GM19193 (cell line): Measurements from ENCODE around the gene ACOT7.
A peak's percentile ranks its signal among the peaks of the same experiment; 100 is the strongest.

ENCODE experiments used
- POLR2A ChIP-seq: IDR thresholded peaks from 4 replicates; pipeline ENCODE4 v1.6.1; 2011; ENCODE audit not compliant: insufficient read depth, insufficient read length; ENCODE audit errors: extremely low read depth

The ACOT7 gene

DNA sequence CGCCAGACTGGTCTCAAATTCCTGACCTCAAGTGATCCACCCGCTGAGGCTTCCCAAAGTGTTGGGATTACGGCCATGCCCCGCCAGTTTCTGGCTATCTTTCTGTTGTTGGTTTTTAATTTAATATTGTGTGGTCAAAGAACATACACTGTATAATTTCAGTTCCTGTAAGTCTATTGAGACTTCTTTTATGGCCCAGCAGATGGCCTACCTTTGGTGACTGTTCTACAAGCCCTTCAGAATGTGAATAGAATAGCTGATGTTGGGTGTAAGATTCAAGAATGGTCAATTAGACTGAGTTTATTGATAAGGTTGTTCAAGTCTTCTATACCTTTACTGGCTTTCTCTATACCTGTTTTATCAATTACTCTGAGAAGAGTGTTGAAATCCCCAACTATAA lies 15.5 kb upstream of the ACOT7 start:
- no peak for TF ChIP-seq POLR2A

- no peak for TF ChIP-seq POLR2A
Observed at GRCh38 chr1:6408023-6408422, 14.5 kb upstream of the ACOT7 start.

- TF ChIP-seq POLR2A, result no peak
Observed at GRCh38 chr1:6401673-6402072, 8.1 kb upstream of the ACOT7 start.

- no peak for TF ChIP-seq POLR2A
Observed at GRCh38 chr1:6399294-6399693, 5.7 kb upstream of the ACOT7 start.

DNA sequence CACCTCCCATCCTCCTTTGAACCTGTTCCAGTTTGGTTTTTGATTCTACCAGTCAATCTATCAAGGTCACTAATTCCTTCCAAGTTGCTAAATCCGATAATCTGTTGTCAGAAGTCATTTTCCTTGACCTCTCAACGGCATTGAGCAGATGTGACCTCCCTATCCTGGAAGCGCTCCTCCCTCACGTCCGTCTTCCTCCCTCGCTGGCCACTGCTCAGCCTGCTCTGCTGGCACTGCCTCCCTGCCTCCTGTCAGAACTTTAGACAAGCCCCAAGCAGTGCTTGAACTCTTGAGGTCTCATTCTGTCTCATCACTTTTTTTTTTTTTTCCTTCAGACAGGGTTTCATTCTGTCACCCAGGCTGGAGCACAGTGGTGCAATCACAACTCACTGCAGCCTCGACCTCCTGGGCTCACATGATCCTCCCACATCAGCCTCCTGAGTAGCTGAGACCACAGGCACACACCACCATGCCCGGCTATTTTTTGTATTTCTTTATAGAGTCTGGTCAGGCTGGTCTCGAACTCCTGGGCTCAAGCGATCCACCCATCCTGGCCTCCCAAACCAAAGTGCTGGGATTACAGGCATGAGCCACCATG lies 4.4 kb upstream of the ACOT7 start:
- no peak for TF ChIP-seq POLR2A

GRCh38 chr1:6396998-6397397 lies 3.4 kb upstream of the ACOT7 start:
- TF ChIP-seq POLR2A, result no peak

GRCh38 chr1:6392809-6393399 lies 663 bp downstream of the ACOT7 start:
- TF ChIP-seq POLR2A, result peak; percentile 81

DNA sequence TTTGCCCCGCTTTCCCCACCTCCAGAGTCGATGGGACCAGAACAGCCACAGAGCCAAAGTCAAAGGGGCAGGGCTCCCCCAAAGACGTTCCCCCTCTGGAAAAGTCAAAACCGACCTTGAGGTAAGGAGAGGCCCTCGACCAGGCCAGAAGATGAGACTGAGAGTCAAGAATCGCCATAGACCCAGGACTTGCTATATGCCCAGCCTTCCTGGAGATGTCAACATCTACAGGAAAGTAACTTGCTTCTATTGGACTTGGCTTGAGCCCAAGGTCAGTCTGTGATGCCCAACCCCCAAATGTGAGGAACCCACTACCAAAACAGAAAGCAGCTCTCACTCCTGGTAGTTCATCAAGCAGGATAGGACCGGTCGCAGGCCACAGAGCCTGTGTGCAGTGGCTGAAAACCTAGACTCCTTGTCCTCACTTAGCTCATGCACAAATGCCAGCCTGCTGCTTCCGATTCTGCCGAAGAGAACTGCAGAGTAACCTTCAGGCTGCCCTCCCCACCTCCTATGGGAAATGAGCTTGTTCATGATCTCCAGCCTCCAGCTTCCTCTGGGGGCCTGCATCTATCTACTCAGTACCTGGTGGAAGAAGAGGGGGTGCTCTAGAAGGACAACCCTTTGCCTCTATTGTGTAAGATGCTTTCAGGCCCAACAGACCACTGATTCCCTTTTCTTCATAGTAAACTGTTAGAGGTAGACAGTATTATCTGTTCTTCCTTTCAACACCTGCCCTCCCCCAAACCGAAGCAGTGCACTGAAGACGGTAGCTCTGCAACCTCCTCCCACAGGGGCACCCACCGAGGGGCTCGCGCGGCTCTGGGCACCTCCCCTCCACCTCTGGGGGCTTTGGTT lies 1.4 kb downstream of the ACOT7 start:
- TF ChIP-seq POLR2A, result no peak

DNA sequence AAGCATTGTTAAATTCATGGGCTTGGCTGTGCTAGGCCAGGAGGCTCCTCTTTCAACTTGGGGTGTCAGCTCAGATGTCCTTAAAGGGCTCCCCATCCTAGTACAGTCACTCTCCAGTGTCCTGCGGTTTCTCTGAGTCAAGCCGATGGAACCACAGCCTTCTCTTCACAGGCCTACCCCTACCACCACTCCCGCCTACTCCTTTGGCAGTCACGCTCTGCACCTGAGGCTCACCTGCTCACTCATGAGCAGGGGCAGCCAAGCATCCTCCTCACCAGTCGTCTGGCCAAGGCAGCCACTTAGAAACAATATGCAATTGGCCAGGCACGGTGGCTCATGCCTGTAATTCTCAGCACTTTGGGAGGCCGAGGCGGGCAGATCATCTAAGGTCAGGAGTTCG lies 3.6 kb downstream of the ACOT7 start:
- no peak for TF ChIP-seq POLR2A

DNA sequence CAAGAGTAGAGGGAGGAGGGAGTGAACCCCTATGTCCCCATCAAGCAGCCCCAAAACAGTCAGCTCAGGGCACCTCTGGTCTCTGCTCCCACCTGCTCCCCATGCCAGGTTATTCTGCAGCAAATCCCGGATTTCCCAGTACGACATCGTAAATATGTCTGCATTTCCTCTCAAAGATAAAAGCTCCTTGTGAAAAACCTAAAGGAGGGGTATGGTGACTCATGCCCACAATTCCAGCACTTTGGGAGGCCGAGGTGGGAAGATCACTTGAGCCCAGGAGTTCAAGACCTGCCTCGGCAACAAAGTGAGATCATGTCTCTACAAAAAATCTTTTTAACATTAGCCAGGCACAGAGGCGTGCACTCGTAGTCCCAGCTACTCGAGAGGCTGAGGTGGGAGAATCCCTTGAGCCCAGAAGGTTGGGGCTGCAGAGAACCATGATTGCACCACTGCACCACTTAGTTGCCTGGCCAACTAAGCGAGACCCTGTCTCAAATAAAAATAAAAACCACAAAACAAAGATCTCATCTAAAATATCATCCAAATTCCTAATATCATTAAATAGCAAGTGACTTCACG lies 7.1 kb downstream of the ACOT7 start:
- TF ChIP-seq POLR2A, result no peak

GRCh38 chr1:6385488-6386191 lies 7.9 kb downstream of the ACOT7 start:
- TF ChIP-seq POLR2A, result no peak

DNA sequence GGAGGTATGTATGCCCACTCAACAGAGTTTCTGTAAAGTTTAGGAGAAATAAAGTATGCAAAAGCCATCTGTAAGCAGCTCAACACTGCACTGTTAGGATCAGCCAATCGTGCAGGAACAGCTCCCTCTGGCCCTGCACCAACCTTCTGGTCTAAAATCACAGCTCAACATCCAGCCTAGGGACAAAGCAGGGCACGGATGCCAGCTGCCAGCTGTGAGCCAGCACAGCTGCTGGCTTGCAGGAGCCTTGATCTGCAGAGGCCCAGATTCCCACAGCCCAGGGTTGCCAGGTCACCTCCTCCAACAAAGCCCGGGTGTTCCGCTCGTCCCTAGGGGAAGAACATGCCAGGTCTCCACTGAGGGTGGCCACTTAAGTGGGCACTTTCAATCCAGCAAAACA lies 8.6 kb downstream of the ACOT7 start:
- no peak for TF ChIP-seq POLR2A

- TF ChIP-seq POLR2A, result no peak
Observed at GRCh38 chr1:6384135-6384534, 9.4 kb downstream of the ACOT7 start.

- no peak for TF ChIP-seq POLR2A
Observed at GRCh38 chr1:6380037-6380436, 13.5 kb downstream of the ACOT7 start.
